MCF 10A (cell line): ENCODE results near the gene TCN1. TPM values are rescaled to one million over a fixed set of nuclear protein-coding genes. Genes with fewer than 3 reads are reported as not detected.

Experiments
- BruUV-seq: library from RNA; stranded (reverse); fragments of 400-500 nt; replicated peaks from 2 replicates; lab custom pipeline; 2021; lab: Mats Ljungman, UMichigan
- CTCF ChIA-PET: fragments of 300-600 bp; sonication (Branson Sonifier 250); formaldehyde crosslinking; extraction: SDS; loops from one replicate; lab custom pipeline; 2021; ENCODE audit warnings: antibody characterized with exemption, inconsistent platforms; lab: Yijun Ruan, JAX
- POLR2A ChIA-PET: fragments of 300-600, 350-650 bp; sonication (Branson Sonifier 250); formaldehyde crosslinking; extraction: SDS; loops from one replicate; lab custom pipeline; 2020; ENCODE audit warnings: antibody characterized with exemption, inconsistent platforms; lab: Yijun Ruan, JAX
- DNase-seq: peaks from one replicate; pipeline ENCODE4 v3.0.0-alpha.2; 2018; ENCODE audit not compliant: unreplicated experiment
- H3K27ac Mint-ChIP-seq: one replicate; pipeline ENCODE4 v1.8.0; 2022; ENCODE audit warnings: mild to moderate bottlenecking, low read depth, mixed read lengths; ENCODE audit not compliant: unreplicated experiment
- H3K27me3 Mint-ChIP-seq: one replicate; pipeline ENCODE4 v1.8.0; 2022; ENCODE audit warnings: mixed read lengths; ENCODE audit not compliant: insufficient read depth, unreplicated experiment
- H3K36me3 Mint-ChIP-seq: one replicate; pipeline ENCODE4 v1.8.0; 2022; ENCODE audit warnings: mild to moderate bottlenecking, moderate library complexity, mixed read lengths; ENCODE audit not compliant: insufficient read depth, unreplicated experiment
- H3K4me1 Mint-ChIP-seq: one replicate; pipeline ENCODE4 v1.8.0; 2022; ENCODE audit warnings: mixed read lengths; ENCODE audit not compliant: insufficient read depth, unreplicated experiment
- H3K4me3 Mint-ChIP-seq: one replicate; pipeline ENCODE4 v1.8.0; 2022; ENCODE audit warnings: mild to moderate bottlenecking, moderate library complexity, mixed read lengths; ENCODE audit not compliant: unreplicated experiment
- H3K9me3 Mint-ChIP-seq: one replicate; pipeline ENCODE4 v1.8.0; 2022; ENCODE audit warnings: mixed read lengths; ENCODE audit not compliant: unreplicated experiment
- CTCF ChIP-seq: fragments of 200-600 bp; IDR thresholded peaks from one replicate; pipeline ENCODE4 v1.8.0; 2022; ENCODE audit warnings: antibody characterized with exemption, mild to moderate bottlenecking; ENCODE audit not compliant: unreplicated experiment
- intact Hi-C: fragments of 100-400 bp; cut with micrococcal nuclease; formaldehyde crosslinking; loops from 2 replicates; pipeline ENCODE4 v1.14.1; 2022
- total RNA-seq: library from RNA; stranded (reverse); gene quantifications from 2 replicates; pipeline ENCODE4 v1.2.3, GENCODE V29; 2022

The TCN1 gene
- total RNA-seq, 1 experiment from 2014 or later, result not detected

- Mint-ChIP-seq H3K4me3 (no peak overlapping the region), H3K27me3 (no peaks in the 10 kb centered on the region), H3K27ac (no peak overlapping the region), H3K36me3 (no peaks in the 10 kb centered on the region), H3K4me1 (no peaks in the 10 kb centered on the region), H3K9me3 (no peaks in the 10 kb centered on the region)
- intact Hi-C loops, result no loop called here
- no TSS peak for BruUV-seq
- CTCF ChIA-PET, result interaction anchor here (1.0 kb wide), 1 partner anchor 11 kb away, joined by 4 read pairs; no protein-coding TSS in a partner anchor
- DNase-seq, result no peak
- no peak for TF ChIP-seq CTCF
- POLR2A ChIA-PET, result no interaction called here
Observed at GRCh38 chr11:59899532-59899931, 33.2 kb upstream of the TCN1 start.

- intact Hi-C loops, result no loop called here
- no TSS peak for BruUV-seq
- H3K36me3 Mint-ChIP-seq, result no peaks in the 10 kb centered on the region
- H3K27me3 Mint-ChIP-seq, result no peaks in the 10 kb centered on the region
- H3K4me1 Mint-ChIP-seq, result no peaks in the 10 kb centered on the region
- TF ChIP-seq CTCF, result no peak
- no peak for DNase-seq
- ChIA-PET CTCF (interaction anchor here (1.0 kb wide), 1 partner anchor 10 kb away, joined by 4 read pairs; no protein-coding TSS in a partner anchor), POLR2A (no interaction called here)
- no peaks in the 10 kb centered on the region for H3K9me3 Mint-ChIP-seq
- no peak overlapping the region for H3K27ac Mint-ChIP-seq
- H3K4me3 Mint-ChIP-seq, result no peak overlapping the region
Observed at GRCh38 chr11:59898650-59899049, 32.4 kb upstream of the TCN1 start.

GRCh38 chr11:59898046-59898445, 31.8 kb upstream of the TCN1 start:
- no peak overlapping the region for H3K4me3 Mint-ChIP-seq
- H3K27me3 Mint-ChIP-seq, result no peaks in the 10 kb centered on the region
- no peak overlapping the region for H3K27ac Mint-ChIP-seq
- DNase-seq, result no peak
- no peaks in the 10 kb centered on the region for H3K4me1 Mint-ChIP-seq
- no TSS peak for BruUV-seq
- TF ChIP-seq CTCF, result no peak
- CTCF ChIA-PET, result no interaction called here
- intact Hi-C loops, result no loop called here
- H3K36me3 Mint-ChIP-seq, result no peaks in the 10 kb centered on the region
- POLR2A ChIA-PET, result no interaction called here
- H3K9me3 Mint-ChIP-seq, result no peaks in the 10 kb centered on the region

- ChIA-PET CTCF (interaction anchor here (0.5 to 3.0 kb wide), 7 partner anchors 49 to 373 kb away, joined by 3 to 11 read pairs (median 3); no protein-coding TSS in a partner anchor), POLR2A (interaction anchor here (1.1 kb wide), 2 partner anchors 60 to 214 kb away, joined by 3 read pairs; no protein-coding TSS in a partner anchor)
- Mint-ChIP-seq H3K36me3 (no peaks in the 10 kb centered on the region), H3K9me3 (no peaks in the 10 kb centered on the region), H3K27me3 (no peaks in the 10 kb centered on the region), H3K4me3 (no peak overlapping the region), H3K4me1 (no peaks in the 10 kb centered on the region), H3K27ac (no peak overlapping the region)
- no TSS peak for BruUV-seq
- intact Hi-C loops, result no loop called here
- DNase-seq, result peak; percentile 23
- TF ChIP-seq CTCF, result no peak
Observed at GRCh38 chr11:59894616-59895015, 28.3 kb upstream of the TCN1 start.
